GM19467 (cell line): Measurements from ENCODE around the gene CCL17.
"Not testable (repeated sequence)": the region's sequence is repeated elsewhere in the genome, so short reads cannot be mapped to it uniquely, and the experiment has no call there.

Experiments used
- ATAC-seq: cut with Tn5 transposase; IDR thresholded peaks from one replicate; pipeline ENCODE4 v1.9.1; 2021; ENCODE audit warnings: mild to moderate bottlenecking, moderate library complexity; ENCODE audit not compliant: unreplicated experiment

CCL17 gene

GRCh38 chr16:57427824-57428223 lies 23.3 kb downstream of the CCL17 start:
- no peak for ATAC-seq

GRCh38 chr16:57430955-57431354 lies 26.4 kb downstream of the CCL17 start:
- no peak for ATAC-seq

DNA sequence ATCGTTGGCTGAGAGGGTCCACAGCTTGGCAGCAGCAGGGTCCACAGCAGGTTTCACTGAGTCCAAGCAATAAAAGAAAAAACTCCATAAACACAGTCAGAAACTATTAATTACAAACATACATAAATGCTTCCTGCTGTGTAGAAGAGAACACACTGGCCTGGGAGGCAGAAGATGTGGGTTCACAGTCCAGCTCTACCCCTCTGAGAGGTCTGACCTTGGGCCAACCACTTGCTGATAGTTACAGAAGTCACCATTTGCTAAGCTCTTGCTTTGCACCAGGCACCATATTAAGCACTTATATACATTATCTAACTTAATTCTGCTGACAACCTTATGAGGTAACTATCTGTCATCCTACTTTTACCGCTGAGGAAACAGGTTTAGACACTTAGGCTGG lies 27.9 kb downstream of the CCL17 start:
- no peak for ATAC-seq

DNA sequence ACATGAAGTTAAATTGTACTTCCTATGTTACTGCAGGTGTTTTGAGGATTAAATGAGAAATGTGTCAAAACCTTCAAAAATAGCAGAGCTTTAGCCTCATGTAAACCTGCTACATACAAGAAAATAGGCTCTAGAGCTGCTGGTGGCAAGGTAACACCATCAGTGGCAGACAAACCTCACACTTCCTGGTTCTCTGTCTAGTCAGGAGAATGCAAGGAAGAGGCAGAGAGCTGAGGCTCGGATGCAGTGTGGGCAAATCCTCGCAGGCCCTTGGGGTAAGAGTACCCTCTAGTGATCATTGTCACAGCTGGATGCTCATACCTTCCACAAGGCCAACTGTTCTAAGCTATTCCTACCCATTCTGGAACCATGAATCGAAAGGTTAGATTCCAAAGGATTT lies 28.4 kb downstream of the CCL17 start:
- no peak for ATAC-seq

DNA sequence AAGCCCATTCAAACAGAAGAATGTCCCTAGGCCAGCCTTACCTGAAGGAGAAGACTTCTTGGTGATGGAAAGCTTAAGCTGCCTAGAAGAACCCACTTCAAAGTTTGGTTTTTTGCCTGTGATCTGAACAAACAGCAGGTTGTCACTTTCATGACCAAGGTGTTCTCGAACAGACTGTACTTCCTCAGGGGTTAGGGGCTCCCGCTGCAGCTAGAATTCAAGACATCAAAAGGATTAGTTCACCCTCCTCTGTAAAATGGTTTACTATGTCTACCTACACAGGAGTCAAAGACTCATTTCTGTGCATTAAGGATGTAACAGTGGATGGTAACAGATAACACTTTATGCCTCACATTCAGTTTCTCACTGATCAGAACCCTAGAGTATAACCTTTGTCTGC lies 29.4 kb downstream of the CCL17 start:
- ATAC-seq: no peak

GRCh38 chr16:57435838-57436237 lies 31.3 kb downstream of the CCL17 start:
- no peak for ATAC-seq

GRCh38 chr16:57439947-57440346 lies 35.4 kb downstream of the CCL17 start:
- not testable (repeated sequence) for ATAC-seq

- not testable (repeated sequence) for ATAC-seq
Measured at GRCh38 chr16:57440551-57440950, 36.0 kb downstream of the CCL17 start.

GRCh38 chr16:57444711-57445110 lies 40.1 kb downstream of the CCL17 start:
- no peak for ATAC-seq

DNA sequence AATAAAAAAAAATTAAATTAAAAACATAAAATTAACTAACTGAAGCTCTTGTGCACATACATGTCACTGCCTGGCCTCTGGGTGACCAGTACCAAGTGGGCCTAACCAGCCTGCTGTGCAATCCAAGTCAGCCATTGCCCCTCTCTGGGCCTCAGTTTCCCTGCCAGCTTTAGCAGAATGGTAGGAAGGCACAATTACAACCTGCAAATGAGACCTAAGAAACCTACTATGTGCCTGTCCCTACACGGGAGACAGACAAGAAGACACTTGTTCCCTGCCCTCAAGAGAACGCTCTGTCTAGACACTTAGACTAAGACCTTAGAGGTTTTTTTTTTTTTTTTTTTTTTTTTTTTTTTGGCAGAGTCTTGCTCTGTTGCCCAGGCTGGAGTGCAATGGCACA lies 40.9 kb downstream of the CCL17 start:
- ATAC-seq: no peak

DNA sequence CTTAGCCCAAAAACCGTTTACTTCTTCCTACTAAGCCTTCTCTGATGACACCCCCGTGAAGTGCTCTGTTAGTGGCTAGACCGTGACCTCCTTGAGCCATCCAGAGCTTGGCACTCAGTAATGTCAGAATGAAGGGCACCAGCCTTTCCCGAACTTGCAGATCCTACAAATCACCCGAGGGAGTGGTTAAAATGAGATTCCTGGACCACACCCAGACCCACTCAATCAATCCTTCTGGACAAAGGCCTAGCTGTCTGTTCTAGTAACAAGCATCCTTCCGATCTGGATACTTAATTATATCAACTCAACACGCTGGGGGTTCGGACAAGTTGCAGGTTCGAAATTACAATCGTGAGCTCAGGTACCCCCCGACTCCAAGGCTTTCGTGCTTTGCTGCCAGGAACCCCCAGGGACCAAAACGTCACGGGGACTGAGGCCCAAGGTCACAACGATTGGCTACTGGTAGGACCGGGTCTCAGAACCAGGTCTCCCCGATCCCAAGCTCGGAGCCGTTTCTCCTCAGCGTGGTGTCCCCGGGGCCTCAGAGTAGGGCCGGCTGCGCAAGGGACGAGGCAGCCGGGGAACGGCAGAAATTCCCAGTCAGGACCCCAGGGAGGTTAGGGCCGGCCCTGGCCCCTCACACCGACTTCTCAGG lies 42.1 kb downstream of the CCL17 start:
- peak; percentile 19 for ATAC-seq

- ATAC-seq: peak; percentile 95
Measured at GRCh38 chr16:57447186-57447962, 42.8 kb downstream of the CCL17 start, which contains the start of the genes CIAPIN1 and COQ9. CIAPIN1 (minus strand) TSS chr16:57447385; CDS start chr16:57440928, 6,457 bp downstream. COQ9 (plus strand) TSS chr16:57447479; CDS start chr16:57447506, 27 bp downstream.

- no peak for ATAC-seq
Measured at GRCh38 chr16:57452021-57452420, 47.5 kb downstream of the CCL17 start.

- peak; percentile 82 for ATAC-seq
Measured at GRCh38 chr16:57462209-57462977, 57.8 kb downstream of the CCL17 start, which contains the start of gene POLR2C. POLR2C (plus strand) TSS chr16:57462679; CDS start chr16:57462725, 46 bp downstream.

DNA sequence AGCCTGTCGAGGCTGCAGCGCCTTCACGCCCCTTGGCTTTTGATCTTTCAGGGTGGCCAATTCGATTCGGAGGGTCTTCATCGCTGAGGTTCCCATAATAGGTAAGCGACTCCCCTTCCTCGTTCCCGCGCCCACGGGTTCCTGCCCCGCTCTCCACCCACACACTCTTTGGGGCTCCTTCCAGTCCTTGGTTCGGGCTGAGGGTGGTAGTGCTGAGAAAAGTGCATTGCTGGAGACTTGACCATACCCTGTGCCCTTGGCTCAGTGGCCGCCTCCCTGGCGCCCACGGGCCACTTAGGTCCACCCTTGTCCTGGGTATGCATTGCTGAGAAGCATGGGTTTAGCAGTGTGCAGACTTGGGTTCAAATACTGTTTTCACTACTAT lies 58.4 kb downstream of the CCL17 start:
- no peak for ATAC-seq

DNA sequence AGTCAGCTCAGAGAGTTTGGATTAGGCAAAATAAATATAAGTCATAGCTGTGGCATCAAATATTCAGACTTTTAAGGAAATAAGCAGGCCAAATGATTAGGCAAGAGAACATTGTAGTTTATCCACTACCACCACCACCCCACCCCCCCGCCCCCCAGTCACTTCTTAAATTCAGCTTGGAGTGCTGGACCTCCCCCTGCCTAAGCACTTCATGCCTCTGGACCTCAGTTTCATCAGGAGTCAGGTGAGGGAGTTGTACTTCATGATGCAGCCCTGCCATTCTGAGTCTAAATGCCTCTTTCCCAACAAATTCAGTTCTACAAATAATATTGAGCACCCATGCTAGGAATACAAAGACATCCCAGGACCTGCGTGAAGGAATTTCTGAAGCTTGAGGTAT lies 60.0 kb downstream of the CCL17 start:
- ATAC-seq: no peak
